HG03342 (cell line): ENCODE measurements around the gene BET1.

ENCODE experiments used
- ATAC-seq: cut with Tn5 transposase; IDR thresholded peaks from one replicate; pipeline ENCODE4 v1.9.1; 2021; ENCODE audit warnings: mild to moderate bottlenecking, moderate library complexity; ENCODE audit not compliant: unreplicated experiment

Gene BET1

GRCh38 chr7:93960986-93961385, 43.2 kb downstream of the BET1 start:
- ATAC-seq = no peak

- ATAC-seq = no peak
Observed at GRCh38 chr7:93958651-93959050, 45.5 kb downstream of the BET1 start.

- no peak for ATAC-seq
Observed at GRCh38 chr7:93958216-93958615, 45.9 kb downstream of the BET1 start.

GRCh38 chr7:93957767-93958166, 46.4 kb downstream of the BET1 start:
- ATAC-seq = no peak

- peak; percentile 94 for ATAC-seq
Observed at GRCh38 chr7:93955304-93955703, 48.9 kb downstream of the BET1 start.

- no peak for ATAC-seq
Observed at GRCh38 chr7:93949423-93949822, 54.7 kb downstream of the BET1 start.

- no peak for ATAC-seq
Observed at GRCh38 chr7:93948873-93949272, 55.3 kb downstream of the BET1 start.

GRCh38 chr7:93948106-93948505, 56.0 kb downstream of the BET1 start:
- no peak for ATAC-seq

- no peak for ATAC-seq
Observed at GRCh38 chr7:93945756-93946535, 58.2 kb downstream of the BET1 start.

- no peak for ATAC-seq
Observed at GRCh38 chr7:93945083-93945482, 59.1 kb downstream of the BET1 start.

- no peak for ATAC-seq
Observed at GRCh38 chr7:93944673-93945072, 59.5 kb downstream of the BET1 start.

- no peak for ATAC-seq
Observed at GRCh38 chr7:93943816-93944540, 60.2 kb downstream of the BET1 start.
